Activated CD4-positive, CD25-positive, alpha-beta regulatory T cell treated with anti-CD3 and anti-CD28 coated beads, Interleukin-2, amount 50 U/mL, for 72 hours (primary cell): ENCODE measurements around the gene FUT1.

ENCODE experiments used
- DNase-seq: peaks from one replicate; pipeline ENCODE4 v3.0.0; 2021

Gene FUT1

GRCh38 chr19:48714759-48715675 is 37.4 kb downstream of the FUT1 start:
- no peak for DNase-seq

GRCh38 chr19:48713864-48714755 is 38.3 kb downstream of the FUT1 start:
- DNase-seq: peak; percentile 98

DNA sequence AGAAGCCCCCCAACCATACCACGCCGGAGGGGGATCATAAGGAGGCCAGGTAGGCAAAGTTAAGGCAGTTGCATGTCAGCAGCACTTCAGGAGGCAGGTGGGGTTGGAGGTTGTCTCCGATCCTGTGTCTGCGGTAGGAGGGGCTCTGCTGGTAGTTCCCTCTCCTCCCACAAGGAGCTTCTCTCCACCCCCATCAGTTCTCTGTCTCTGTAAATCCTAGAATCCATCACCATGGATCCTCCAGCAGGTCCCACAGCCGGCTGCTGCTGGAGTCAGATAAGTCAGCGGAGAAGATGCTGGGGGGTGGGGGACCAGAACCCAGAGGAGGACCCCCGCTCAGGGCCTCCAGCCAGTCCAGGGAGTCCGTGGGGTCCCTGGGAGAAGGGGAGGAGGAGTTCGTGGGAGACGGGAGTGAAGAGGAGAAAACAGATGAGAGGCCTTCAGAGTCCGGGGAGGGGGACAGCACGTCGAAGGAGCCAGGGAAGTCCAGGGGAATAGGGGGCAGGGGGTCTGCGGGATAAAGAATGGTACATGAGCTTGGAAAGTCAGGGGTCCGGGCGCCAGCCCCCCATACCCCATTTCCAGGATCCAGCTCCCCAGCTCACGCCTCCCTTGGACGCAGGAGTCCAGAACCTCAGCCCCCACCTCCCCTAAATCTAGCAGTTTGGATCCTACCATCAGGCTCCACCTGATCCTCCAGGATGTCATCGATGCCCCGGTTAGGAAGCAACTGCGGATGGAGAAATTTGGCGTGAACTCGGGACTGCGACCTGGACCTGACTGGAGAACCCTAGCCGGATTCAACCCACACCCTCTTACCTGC is 39.2 kb downstream of the FUT1 start:
- no peak for DNase-seq

- no peak for DNase-seq
These were observed 41.3 kb downstream of the FUT1 start for GRCh38 chr19:48711106-48711662.

- no peak for DNase-seq
These were observed 44.0 kb downstream of the FUT1 start for GRCh38 chr19:48708471-48708870.

DNA sequence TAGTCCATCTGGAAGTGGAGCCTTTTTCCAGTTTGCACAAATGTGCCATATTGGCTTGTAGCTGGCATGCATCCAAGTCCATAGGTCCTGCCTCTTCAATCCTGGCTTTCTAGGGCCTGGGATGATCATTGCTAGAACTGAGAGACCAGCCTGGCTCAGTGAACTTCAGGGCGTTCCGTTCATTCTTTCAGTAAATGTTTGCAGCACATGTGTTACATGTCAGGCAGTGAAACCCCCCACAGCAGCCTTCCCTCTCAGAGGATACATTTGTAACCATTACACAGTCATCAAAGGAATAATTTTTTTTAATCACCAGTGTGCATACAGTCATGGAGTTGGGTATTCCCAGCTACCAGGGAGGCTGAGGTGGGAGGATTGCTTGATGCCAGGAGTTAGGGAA is 47.0 kb downstream of the FUT1 start:
- no peak for DNase-seq

DNA sequence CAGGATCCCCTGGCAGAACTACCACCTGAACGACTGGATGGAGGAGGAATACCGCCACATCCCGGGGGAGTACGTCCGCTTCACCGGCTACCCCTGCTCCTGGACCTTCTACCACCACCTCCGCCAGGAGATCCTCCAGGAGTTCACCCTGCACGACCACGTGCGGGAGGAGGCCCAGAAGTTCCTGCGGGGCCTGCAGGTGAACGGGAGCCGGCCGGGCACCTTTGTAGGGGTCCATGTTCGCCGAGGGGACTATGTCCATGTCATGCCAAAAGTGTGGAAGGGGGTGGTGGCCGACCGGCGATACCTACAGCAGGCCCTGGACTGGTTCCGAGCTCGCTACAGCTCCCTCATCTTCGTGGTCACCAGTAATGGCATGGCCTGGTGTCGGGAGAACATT is 49.1 kb downstream of the FUT1 start:
- DNase-seq: no peak

- DNase-seq: no peak
These were observed 49.7 kb downstream of the FUT1 start for GRCh38 chr19:48702701-48703100.

DNA sequence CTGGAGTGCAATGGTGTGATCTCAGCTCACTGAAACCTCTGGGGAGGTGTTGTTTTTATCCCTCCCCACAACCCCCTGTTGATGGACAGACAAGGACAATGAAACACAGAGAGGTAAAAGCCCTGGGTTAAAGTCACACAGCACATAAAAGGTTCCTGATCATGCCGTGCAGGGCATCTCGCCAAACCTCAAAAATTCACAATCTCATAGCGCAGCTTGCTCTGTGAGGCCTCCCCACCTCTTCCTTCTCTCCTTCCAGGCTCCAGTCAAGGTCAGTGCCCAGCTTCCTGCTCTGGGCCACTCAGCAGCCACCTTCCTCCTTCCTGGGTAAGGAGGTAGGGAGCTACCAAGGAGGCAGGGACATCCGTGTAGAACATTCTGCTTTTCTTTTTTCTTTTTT is 54.4 kb downstream of the FUT1 start:
- no peak for DNase-seq
